ENCODE measurements around the gene SVIL.
"Not testable (repeated sequence)": the region's sequence is repeated elsewhere in the genome, so short reads cannot be mapped to it uniquely, and the experiment has no call there.

SVIL gene

GRCh38 chr10:29540016-29540415, 94.8 kb downstream of the SVIL start:
- DNase-seq (ENCODE audit: low read depth), result no peak

- no peak for DNase-seq (ENCODE audit: low read depth)
Observed at GRCh38 chr10:29539412-29539811, 95.4 kb downstream of the SVIL start.

- no peak for DNase-seq (ENCODE audit: low read depth)
Observed at GRCh38 chr10:29537799-29538198, 97.0 kb downstream of the SVIL start.

GRCh38 chr10:29536691-29537090, 98.1 kb downstream of the SVIL start:
- not testable (repeated sequence) for DNase-seq (ENCODE audit: low read depth)

GRCh38 chr10:29535778-29536453, 98.9 kb downstream of the SVIL start:
- DNase-seq (ENCODE audit: low read depth), result no peak

GRCh38 chr10:29535012-29535777, 99.6 kb downstream of the SVIL start:
- no peak for DNase-seq (ENCODE audit: low read depth)

GRCh38 chr10:29534590-29534989, 100.2 kb downstream of the SVIL start:
- no peak for DNase-seq (ENCODE audit: low read depth)

GRCh38 chr10:29533696-29534285, 101.0 kb downstream of the SVIL start:
- DNase-seq (ENCODE audit: low read depth), result no peak

- DNase-seq (ENCODE audit: low read depth), result no peak
Observed at GRCh38 chr10:29533046-29533445, 101.7 kb downstream of the SVIL start.

GRCh38 chr10:29532256-29532878, 102.4 kb downstream of the SVIL start:
- DNase-seq (ENCODE audit: low read depth), result no peak

- DNase-seq (ENCODE audit: low read depth), result no peak
Observed at GRCh38 chr10:29530112-29530976, 104.4 kb downstream of the SVIL start.

GRCh38 chr10:29529146-29529545, 105.6 kb downstream of the SVIL start:
- no peak for DNase-seq (ENCODE audit: low read depth)

GRCh38 chr10:29525762-29526161, 109.0 kb downstream of the SVIL start:
- no peak for DNase-seq (ENCODE audit: low read depth)

GRCh38 chr10:29524720-29525119, 110.1 kb downstream of the SVIL start:
- DNase-seq (ENCODE audit: low read depth), result no peak

GRCh38 chr10:29524294-29524693, 110.5 kb downstream of the SVIL start:
- DNase-seq (ENCODE audit: low read depth), result no peak

GRCh38 chr10:29522918-29523317, 111.9 kb downstream of the SVIL start:
- no peak for DNase-seq (ENCODE audit: low read depth)

GRCh38 chr10:29522061-29522855, 112.5 kb downstream of the SVIL start:
- no peak for DNase-seq (ENCODE audit: low read depth)

- no peak for DNase-seq (ENCODE audit: low read depth)
Observed at GRCh38 chr10:29519659-29520058, 115.1 kb downstream of the SVIL start.

GRCh38 chr10:29517352-29517923, 117.3 kb downstream of the SVIL start:
- no peak for DNase-seq (ENCODE audit: low read depth)

GRCh38 chr10:29516309-29516932, 118.3 kb downstream of the SVIL start:
- DNase-seq (ENCODE audit: low read depth), result not testable (repeated sequence)
